Measurements from ENCODE around the gene VPS29. TPM values are rescaled to one million over a fixed set of nuclear protein-coding genes. Genes with fewer than 3 reads are reported as not detected.

VPS29 gene
- total RNA-seq, 2 donors from 2014 or later = 87.7 to 89.4 TPM

DNA sequence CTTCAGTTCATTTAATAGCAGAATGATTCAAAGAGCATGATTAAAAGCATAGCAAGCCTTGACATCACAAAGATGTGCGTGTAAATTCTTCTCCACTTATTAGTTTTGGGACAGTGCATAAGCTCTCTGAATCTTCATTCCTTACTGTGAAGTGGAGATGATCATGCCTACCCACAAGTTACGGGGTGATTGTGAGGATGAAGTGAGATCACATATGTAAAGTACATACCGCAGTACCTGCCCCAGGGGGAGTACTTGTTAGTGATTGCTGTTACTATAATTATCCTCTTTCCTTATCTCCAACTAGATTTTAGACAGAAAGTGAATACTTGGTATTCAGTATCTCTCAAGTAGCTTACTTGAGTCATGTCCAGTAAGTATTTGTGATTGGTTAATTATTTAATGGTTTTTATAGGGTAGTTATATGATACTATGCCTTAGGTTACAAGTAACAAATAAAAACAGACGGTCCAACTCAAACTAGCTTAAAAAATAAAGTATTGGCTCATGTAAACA, 6.2 kb upstream of the VPS29 start:
- DNase-seq = no peak
- no peak overlapping the region for H3K4me3 ChIP-seq (ENCODE audit: low read length)
- no peak overlapping the region for H3K9ac ChIP-seq (ENCODE audit: extremely low read depth, low read length, poor library complexity, severe bottlenecking)
- H3K27ac ChIP-seq (ENCODE audit: low read depth, low read length) = no peak overlapping the region
- no peaks in the 10 kb centered on the region for H3K9me3 ChIP-seq (ENCODE audit: control insufficient read depth, low read length)
- Mint-ChIP-seq H3K27ac (no peak overlapping the region), H3K4me3 (no peak overlapping the region), H3K4me1 (no peaks in the 10 kb centered on the region), H3K36me3 (ENCODE audit: low read depth) (no peaks in the 10 kb centered on the region), H3K27me3 (ENCODE audit: insufficient read depth) (peaks cover 9% of the 10 kb centered on the region), H3K9me3 (peaks cover 2% of the 10 kb centered on the region)
- TF ChIP-seq, protein P1, sequence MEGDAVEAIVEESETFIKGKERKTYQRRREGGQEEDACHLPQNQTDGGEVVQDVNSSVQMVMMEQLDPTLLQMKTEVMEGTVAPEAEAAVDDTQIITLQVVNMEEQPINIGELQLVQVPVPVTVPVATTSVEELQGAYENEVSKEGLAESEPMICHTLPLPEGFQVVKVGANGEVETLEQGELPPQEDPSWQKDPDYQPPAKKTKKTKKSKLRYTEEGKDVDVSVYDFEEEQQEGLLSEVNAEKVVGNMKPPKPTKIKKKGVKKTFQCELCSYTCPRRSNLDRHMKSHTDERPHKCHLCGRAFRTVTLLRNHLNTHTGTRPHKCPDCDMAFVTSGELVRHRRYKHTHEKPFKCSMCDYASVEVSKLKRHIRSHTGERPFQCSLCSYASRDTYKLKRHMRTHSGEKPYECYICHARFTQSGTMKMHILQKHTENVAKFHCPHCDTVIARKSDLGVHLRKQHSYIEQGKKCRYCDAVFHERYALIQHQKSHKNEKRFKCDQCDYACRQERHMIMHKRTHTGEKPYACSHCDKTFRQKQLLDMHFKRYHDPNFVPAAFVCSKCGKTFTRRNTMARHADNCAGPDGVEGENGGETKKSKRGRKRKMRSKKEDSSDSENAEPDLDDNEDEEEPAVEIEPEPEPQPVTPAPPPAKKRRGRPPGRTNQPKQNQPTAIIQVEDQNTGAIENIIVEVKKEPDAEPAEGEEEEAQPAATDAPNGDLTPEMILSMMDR (conservative IDR thresholded peaks at IDR 0.05) = no peak
- no peaks in the 10 kb centered on the region for H3K4me1 ChIP-seq (ENCODE audit: control insufficient read depth, insufficient read depth, low read length)
- peaks cover 10% of the 10 kb centered on the region for H3K27me3 ChIP-seq (ENCODE audit: control insufficient read depth, insufficient read depth, low read length, poor library complexity, severe bottlenecking)
- no peaks in the 10 kb centered on the region for H3K36me3 ChIP-seq (ENCODE audit: control insufficient read depth, insufficient read depth, low read length)
- WGBS, 2 experiments (ENCODE audit: insufficient coverage in 1 of 2, insufficient read length in 1 of 2) = 100% methylated on average over 2 of the region's 4 CpGs

DNA sequence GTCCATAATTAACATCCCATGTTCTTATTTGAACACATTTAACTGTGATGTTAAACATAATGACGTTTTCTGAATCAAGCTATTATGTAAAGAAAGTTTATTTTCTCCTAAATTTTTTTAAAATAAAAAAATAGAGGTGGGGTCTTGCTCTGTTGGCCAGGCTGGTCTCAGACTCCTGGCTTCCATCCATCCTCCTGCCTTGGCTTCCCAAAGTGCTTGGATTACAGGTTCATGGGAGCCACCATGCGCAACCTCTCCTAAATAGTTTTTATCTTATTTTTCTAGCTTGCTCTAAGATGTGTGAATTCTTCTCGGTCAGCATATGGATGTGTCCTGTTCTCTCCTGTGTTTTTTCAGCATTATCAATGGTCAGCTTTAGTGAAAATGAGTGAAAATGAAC, 3.4 kb upstream of the VPS29 start:
- Mint-ChIP-seq H3K9me3 (peaks cover 12% of the 10 kb centered on the region), H3K27ac (no peak overlapping the region), H3K4me3 (no peak overlapping the region), H3K4me1 (no peaks in the 10 kb centered on the region), H3K27me3 (ENCODE audit: insufficient read depth) (peaks cover 19% of the 10 kb centered on the region), H3K36me3 (ENCODE audit: low read depth) (no peaks in the 10 kb centered on the region)
- Histone ChIP-seq H3K36me3 (ENCODE audit: control insufficient read depth, insufficient read depth, low read length) (no peaks in the 10 kb centered on the region), H3K4me3 (ENCODE audit: low read length) (no peak overlapping the region), H3K9me3 (ENCODE audit: control insufficient read depth, low read length) (peaks cover 7% of the 10 kb centered on the region), H3K27me3 (ENCODE audit: control insufficient read depth, insufficient read depth, low read length, poor library complexity, severe bottlenecking) (peaks cover 4% of the 10 kb centered on the region), H3K27ac (ENCODE audit: low read depth, low read length) (no peak overlapping the region), H3K9ac (ENCODE audit: extremely low read depth, low read length, poor library complexity, severe bottlenecking) (no peak overlapping the region), H3K4me1 (ENCODE audit: control insufficient read depth, insufficient read depth, low read length) (no peaks in the 10 kb centered on the region)
- TF ChIP-seq, protein P1 (conservative IDR thresholded peaks at IDR 0.05) = no peak
- DNase-seq = no peak
- 50 to 100% methylated on average over 2 of the region's 3 CpGs for WGBS, 2 experiments (ENCODE audit: insufficient coverage in 1 of 2, insufficient read length in 1 of 2)

DNA sequence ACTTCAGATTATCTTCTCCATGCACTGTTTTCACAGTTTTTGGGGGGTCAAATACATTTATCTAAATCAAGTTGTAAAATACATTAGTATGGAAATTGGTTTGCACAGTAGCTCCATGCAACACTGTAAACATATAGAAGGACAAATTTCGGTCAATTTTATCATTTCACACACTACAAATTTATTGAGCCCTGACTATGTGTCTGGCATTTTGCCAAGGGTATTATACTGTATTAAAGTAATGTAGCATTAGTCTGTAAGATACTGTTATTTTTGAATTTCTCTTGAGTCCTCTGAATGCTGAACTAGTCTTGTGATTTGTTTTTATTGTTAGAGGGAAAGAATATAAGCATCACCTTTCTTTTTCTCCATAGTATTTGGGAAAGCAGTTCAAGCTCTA, 1.5 kb upstream of the VPS29 start:
- Mint-ChIP-seq H3K4me3 (no peak overlapping the region), H3K9me3 (peaks cover 12% of the 10 kb centered on the region), H3K4me1 (no peaks in the 10 kb centered on the region), H3K27ac (no peak overlapping the region), H3K36me3 (ENCODE audit: low read depth) (no peaks in the 10 kb centered on the region), H3K27me3 (ENCODE audit: insufficient read depth) (peaks cover 19% of the 10 kb centered on the region)
- Histone ChIP-seq H3K4me1 (ENCODE audit: control insufficient read depth, insufficient read depth, low read length) (no peaks in the 10 kb centered on the region), H3K4me3 (ENCODE audit: low read length) (no peak overlapping the region), H3K9me3 (ENCODE audit: control insufficient read depth, low read length) (peaks cover 7% of the 10 kb centered on the region), H3K27me3 (ENCODE audit: control insufficient read depth, insufficient read depth, low read length, poor library complexity, severe bottlenecking) (no peaks in the 10 kb centered on the region), H3K36me3 (ENCODE audit: control insufficient read depth, insufficient read depth, low read length) (peaks cover 10% of the 10 kb centered on the region), H3K9ac (ENCODE audit: extremely low read depth, low read length, poor library complexity, severe bottlenecking) (no peak overlapping the region), H3K27ac (ENCODE audit: low read depth, low read length) (no peak overlapping the region)
- TF ChIP-seq, protein P1 (conservative IDR thresholded peaks at IDR 0.05) = no peak
- WGBS, 2 experiments (ENCODE audit: insufficient coverage in 1 of 2, insufficient read length in 1 of 2) = no CpG with 5 or more reads among the region's 1 CpG
- DNase-seq = no peak
